ENCODE data around the gene USF3. TPM values are rescaled to one million over a fixed set of nuclear protein-coding genes. Genes with fewer than 3 reads are reported as not detected.

The USF3 gene
- total and polyA plus RNA-seq, 2 of the 8 experiments (the other 6 are each of a cell fraction or from before 2014, with no cell fraction given) = 9.6 to 18.5 TPM

DNA sequence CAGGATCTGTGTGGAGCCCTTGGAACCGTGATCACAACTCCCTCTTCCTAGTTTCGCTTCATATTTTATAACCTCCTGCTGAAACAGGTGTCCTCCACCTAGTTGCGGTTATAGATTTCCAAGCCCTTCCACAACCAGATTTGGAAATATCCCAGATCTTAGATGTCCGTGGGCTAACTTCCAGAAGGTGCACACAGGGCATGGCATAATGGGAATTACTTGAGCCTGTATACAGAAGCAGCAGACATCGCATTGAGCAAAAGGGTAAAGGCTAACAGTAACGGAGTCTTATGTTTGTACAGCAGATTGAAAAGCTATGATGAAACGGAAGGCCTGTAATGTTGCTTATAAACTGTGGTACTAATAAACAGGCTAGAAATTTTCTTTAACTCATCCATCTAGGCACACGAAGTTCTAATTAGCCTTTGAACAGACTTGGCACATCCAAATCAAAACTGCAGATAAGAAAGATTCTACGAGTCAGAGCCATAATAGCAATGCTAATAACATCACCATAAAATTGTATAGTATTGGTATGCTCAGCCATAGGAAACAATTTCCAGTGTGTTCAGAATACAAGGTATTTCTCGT lies 1.2 kb upstream of the USF3 start (continued):
- TF ChIP-seq, protein P1, sequence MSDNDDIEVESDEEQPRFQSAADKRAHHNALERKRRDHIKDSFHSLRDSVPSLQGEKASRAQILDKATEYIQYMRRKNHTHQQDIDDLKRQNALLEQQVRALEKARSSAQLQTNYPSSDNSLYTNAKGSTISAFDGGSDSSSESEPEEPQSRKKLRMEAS (IDR thresholded peaks at IDR 0.05) = no peak
- TF ChIP-seq BCL11A (IDR thresholded peaks at IDR 0.05; ENCODE audit: low read depth in 2 of 2, low read length in 2 of 2) = no peak
- TF ChIP-seq CEBPB (IDR thresholded peaks at IDR 0.05; ENCODE audit: low read depth, low read length) = no peak

Data from H1 (cell line).